Smooth muscle cell (in vitro differentiated cells): ENCODE measurements around the gene ELF4. TPM values are rescaled to one million over a fixed set of nuclear protein-coding genes. Genes with fewer than 3 reads are reported as not detected.

Experiments
- DNase-seq: peaks from one replicate; lab custom pipeline; 2025; ENCODE audit not compliant: unreplicated experiment; lab: John Stamatoyannopoulos, UW
- H2AFZ ChIP-seq: fragments of 200-600 bp; sonication (generic); 2 replicates; pipeline ENCODE4 v1.6.0; 2016; ENCODE audit warnings: antibody characterized with exemption, low read depth, mild to moderate bottlenecking
- H3F3A ChIP-seq: fragments of 200-600 bp; sonication (generic); 2 replicates; pipeline ENCODE4 v1.6.0; 2017; ENCODE audit warnings: antibody characterized with exemption, low read depth
- H3K27ac ChIP-seq: fragments of 200-600 bp; sonication (generic); 2 replicates; pipeline ENCODE4 v1.5.1; 2016; ENCODE audit warnings: low read depth, mild to moderate bottlenecking
- H3K27me3 ChIP-seq: fragments of 200-600 bp; sonication (generic); 2 replicates; pipeline ENCODE4 v1.6.1; 2016; ENCODE audit warnings: low read depth, mild to moderate bottlenecking
- H3K36me3 ChIP-seq: fragments of 200-600 bp; sonication (generic); 2 replicates; pipeline ENCODE4 v1.5.1; 2016; ENCODE audit warnings: low read depth
- H3K4me1 ChIP-seq: fragments of 200-600 bp; sonication (generic); 2 replicates; pipeline ENCODE4 v1.5.1; 2016; ENCODE audit warnings: low read depth
- H3K4me2 ChIP-seq: fragments of 200-600 bp; sonication (generic); 2 replicates; pipeline ENCODE4 v1.6.0; 2016; ENCODE audit warnings: mild to moderate bottlenecking
- H3K4me3 ChIP-seq: fragments of 200-600 bp; sonication (generic); 2 replicates; pipeline ENCODE4 v1.5.1; 2016; ENCODE audit warnings: mild to moderate bottlenecking
- H3K79me2 ChIP-seq: fragments of 200-600 bp; sonication (generic); 2 replicates; pipeline ENCODE4 v1.6.0; 2016; ENCODE audit warnings: low read depth, mild to moderate bottlenecking
- H3K9ac ChIP-seq: fragments of 200-600 bp; sonication (generic); 2 replicates; pipeline ENCODE4 v1.6.0; 2016; ENCODE audit warnings: low read depth
- H3K9me3 ChIP-seq: fragments of 200-600 bp; sonication (generic); replicated peaks from 2 replicates; pipeline ENCODE4 v1.5.1; 2016; ENCODE audit warnings: low read depth
- H4K20me1 ChIP-seq: fragments of 200-600 bp; sonication (generic); 2 replicates; pipeline ENCODE4 v1.6.0; 2016; ENCODE audit warnings: low read depth
- WGBS: methylation state at CpG from one replicate; pipeline ENCODE4 v1.1.7; 2016; ENCODE audit warnings: low lambda C conversion rate; 5-methylcytosine and 5-hydroxymethylcytosine counted together
- polyA plus RNA-seq: library from polyadenylated mRNA; unstranded; fragments of >200 nt; fragmentation: Nextera tagmentation; extraction: Ambion mirVana; gene quantifications from 2 replicates; pipeline ENCODE4 v1.2.1, GENCODE V29; 2016
- total RNA-seq: library from RNA; depleted of rRNA; stranded (reverse); fragments of >200 nt; gene quantifications from 2 replicates; pipeline ENCODE4 v1.2.3, GENCODE V29; 2014
- TF ChIP-seq, protein P1 (sequence below): fragments of 200-600 bp; sonication (generic); IDR thresholded peaks from 2 replicates; pipeline ENCODE4 v1.5.1; 2017; ENCODE audit warnings: borderline replicate concordance, mild to moderate bottlenecking, antibody characterized with exemption; ENCODE audit not compliant: insufficient read depth, poor library complexity, severe bottlenecking

Gene ELF4
- total and polyA plus RNA-seq, 2 experiments from 2014 or later, result 12.0 to 12.6 TPM

DNA sequence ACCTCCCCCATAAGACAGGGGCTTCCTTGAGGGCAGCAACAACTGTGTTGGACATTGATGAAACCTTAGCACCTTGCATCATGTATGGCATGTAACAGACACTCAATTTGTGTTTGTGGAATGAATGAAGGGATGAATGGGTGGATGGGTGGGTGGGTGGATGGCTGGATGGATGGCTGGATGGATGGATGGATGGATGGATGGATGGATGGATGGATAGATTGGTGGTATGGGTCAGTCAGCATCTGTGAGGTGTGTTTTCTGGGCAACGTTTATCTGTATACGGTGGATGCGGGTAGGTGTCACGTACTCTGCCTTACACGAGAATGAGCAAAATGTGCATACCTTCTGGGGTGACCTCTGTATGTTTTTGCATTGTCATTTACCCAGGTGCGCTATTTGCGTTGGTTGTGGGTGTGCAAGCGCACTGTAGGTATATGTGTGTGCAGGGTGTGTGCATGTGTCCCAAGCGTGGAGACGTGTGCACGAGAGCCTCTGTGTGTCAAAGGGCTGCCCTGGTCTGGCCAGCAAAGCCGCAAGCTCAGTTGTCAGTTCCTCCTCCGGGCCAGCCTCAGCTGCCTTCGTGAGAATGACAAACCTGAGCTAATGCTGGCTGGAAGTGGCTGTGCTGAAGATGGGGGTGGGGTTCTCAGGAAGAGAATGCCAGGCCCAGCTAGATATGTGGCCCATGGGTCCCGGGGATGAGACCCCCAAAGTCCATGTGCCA is 26.5 kb downstream of the ELF4 start:
- H3K4me3 ChIP-seq, result no peak overlapping the region
- H3K79me2 ChIP-seq, result no peaks in the 10 kb centered on the region
- H3K4me2 ChIP-seq, result no peak overlapping the region
- no peaks in the 10 kb centered on the region for H3K9me3 ChIP-seq
- TF ChIP-seq, protein P1, sequence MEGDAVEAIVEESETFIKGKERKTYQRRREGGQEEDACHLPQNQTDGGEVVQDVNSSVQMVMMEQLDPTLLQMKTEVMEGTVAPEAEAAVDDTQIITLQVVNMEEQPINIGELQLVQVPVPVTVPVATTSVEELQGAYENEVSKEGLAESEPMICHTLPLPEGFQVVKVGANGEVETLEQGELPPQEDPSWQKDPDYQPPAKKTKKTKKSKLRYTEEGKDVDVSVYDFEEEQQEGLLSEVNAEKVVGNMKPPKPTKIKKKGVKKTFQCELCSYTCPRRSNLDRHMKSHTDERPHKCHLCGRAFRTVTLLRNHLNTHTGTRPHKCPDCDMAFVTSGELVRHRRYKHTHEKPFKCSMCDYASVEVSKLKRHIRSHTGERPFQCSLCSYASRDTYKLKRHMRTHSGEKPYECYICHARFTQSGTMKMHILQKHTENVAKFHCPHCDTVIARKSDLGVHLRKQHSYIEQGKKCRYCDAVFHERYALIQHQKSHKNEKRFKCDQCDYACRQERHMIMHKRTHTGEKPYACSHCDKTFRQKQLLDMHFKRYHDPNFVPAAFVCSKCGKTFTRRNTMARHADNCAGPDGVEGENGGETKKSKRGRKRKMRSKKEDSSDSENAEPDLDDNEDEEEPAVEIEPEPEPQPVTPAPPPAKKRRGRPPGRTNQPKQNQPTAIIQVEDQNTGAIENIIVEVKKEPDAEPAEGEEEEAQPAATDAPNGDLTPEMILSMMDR, result no peak
- H4K20me1 ChIP-seq, result peaks cover 42% of the 10 kb centered on the region
- H3K27ac ChIP-seq, result no peak overlapping the region
- no peaks in the 10 kb centered on the region for H3F3A ChIP-seq
- DNase-seq, result no peak
- H3K27me3 ChIP-seq, result no peaks in the 10 kb centered on the region
- H2AFZ ChIP-seq, result no peak overlapping the region
- no peaks in the 10 kb centered on the region for H3K4me1 ChIP-seq
- 83% methylated on average over 15 of the region's 15 CpGs for WGBS
- H3K9ac ChIP-seq, result no peak overlapping the region
- no peaks in the 10 kb centered on the region for H3K36me3 ChIP-seq

DNA sequence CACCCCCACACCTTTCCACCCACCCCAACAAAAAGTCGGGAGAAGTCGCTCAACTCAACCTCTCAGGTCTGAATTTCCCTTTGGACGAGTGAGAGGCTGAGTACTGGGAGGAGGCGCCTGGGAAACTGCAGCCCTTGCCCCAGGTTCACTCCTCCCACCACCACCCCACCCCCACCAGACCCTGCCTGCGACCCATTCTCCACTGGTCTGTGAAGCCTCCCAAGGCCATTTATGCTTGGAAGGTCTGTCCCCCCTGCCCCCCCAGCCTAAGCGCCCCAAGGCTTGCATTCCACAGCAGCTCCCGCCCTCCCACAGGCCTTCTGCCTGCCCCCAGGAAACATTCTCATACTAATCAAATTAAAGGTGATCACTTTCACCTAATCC is 27.2 kb downstream of the ELF4 start:
- Histone ChIP-seq H3K9me3 (no peaks in the 10 kb centered on the region), H4K20me1 (peaks cover 38% of the 10 kb centered on the region), H3K27ac (no peak overlapping the region), H3K9ac (no peak overlapping the region), H3K79me2 (no peaks in the 10 kb centered on the region), H2AFZ (no peak overlapping the region), H3F3A (no peaks in the 10 kb centered on the region), H3K27me3 (no peaks in the 10 kb centered on the region), H3K36me3 (no peaks in the 10 kb centered on the region), H3K4me3 (no peak overlapping the region), H3K4me2 (no peak overlapping the region), H3K4me1 (no peaks in the 10 kb centered on the region)
- TF ChIP-seq, protein P1, result no peak
- no peak for DNase-seq
- WGBS, result 50% methylated on average over 7 of the region's 7 CpGs

DNA sequence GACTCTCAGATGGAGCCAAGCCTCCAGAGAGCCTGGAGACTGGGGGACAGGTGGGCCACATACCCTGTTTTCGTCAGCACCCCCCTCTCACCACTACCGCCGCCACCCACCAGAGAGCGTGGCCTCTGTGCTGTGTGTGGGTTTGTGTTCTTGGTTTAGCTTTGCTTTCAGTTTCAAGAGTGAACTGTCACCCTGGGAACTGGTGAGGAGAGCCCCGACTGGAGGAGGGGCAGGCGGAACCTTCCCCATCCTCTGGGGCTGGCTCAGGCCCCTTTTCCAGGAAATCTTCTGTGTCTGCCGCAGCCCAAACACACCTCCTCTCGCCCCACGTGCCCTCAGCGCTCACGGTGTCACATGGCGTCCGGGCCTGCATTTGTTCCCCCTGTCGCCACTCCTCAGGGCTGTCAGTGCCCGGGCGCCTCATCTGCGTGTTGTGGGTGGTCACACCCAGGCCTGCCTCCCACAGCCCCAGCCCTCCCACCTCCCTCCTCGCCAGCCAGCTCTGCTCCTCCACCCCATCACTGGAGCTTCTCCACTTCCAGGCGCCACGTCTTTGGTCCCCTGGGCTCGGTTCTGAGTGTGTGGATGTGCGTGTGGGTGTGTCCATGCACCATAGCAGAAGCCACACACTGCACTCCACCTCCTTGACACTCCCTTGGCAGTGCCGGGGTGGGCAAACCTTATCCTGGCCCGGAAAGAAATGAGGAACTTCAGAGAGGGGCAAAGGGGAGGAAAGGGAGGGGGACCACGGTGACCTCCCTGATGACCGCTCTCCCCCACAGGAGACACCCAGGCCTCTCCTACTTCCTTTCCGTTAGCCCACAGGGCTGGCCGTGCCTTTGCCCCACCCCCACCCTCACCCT is 27.8 kb downstream of the ELF4 start:
- Histone ChIP-seq H3K36me3 (no peaks in the 10 kb centered on the region), H3K4me3 (no peak overlapping the region), H3K27ac (no peak overlapping the region), H3K27me3 (no peaks in the 10 kb centered on the region), H2AFZ (no peak overlapping the region), H3K9me3 (no peaks in the 10 kb centered on the region), H3K4me2 (no peak overlapping the region), H3F3A (no peaks in the 10 kb centered on the region), H3K79me2 (no peaks in the 10 kb centered on the region), H4K20me1 (peaks cover 38% of the 10 kb centered on the region), H3K9ac (no peak overlapping the region), H3K4me1 (no peaks in the 10 kb centered on the region)
- no peak for DNase-seq
- WGBS, result 81% methylated on average over 25 of the region's 28 CpGs
- TF ChIP-seq, protein P1, result no peak
